Naive B cell (primary cell): Measurements from ENCODE around the gene DES. TPM values are rescaled to one million over a fixed set of nuclear protein-coding genes. Genes with fewer than 3 reads are reported as not detected.

Experiments used
- ATAC-seq, 2 donors: fragments of 150-1000 bp; cut with Tn5 transposase; 2 replicates each; pipeline ENCODE4 v1.10.0; 2021; ENCODE audit warnings: low read depth in 2 of 2, mild to moderate bottlenecking in 2 of 2, moderate library complexity in 2 of 2
- DNase-seq: peaks from one replicate; pipeline ENCODE4 v3.0.0; 2022
- H3K27ac Mint-ChIP-seq, 6 donors: one replicate each; pipeline ENCODE4 v1.8.0; 2020 to 2022; ENCODE audit warnings: mild to moderate bottlenecking in 6 of 6, mixed read lengths in 6 of 6, moderate library complexity in 5 of 6, inconsistent platforms in 2 of 6
- H3K27me3 Mint-ChIP-seq, 3 donors: one replicate each; pipeline ENCODE4 v1.8.0; 2021 to 2022; ENCODE audit warnings: mixed read lengths in 3 of 3, mild to moderate bottlenecking in 1 of 3
- H3K36me3 Mint-ChIP-seq, 2 donors: one replicate each; pipeline ENCODE4 v1.8.0; 2020 to 2022; ENCODE audit warnings: mixed read lengths in 2 of 2, inconsistent platforms in 1 of 2, mild to moderate bottlenecking in 1 of 2
- H3K4me1 Mint-ChIP-seq, 3 donors: one replicate each; pipeline ENCODE4 v1.8.0; 2020 to 2022; ENCODE audit warnings: mixed read lengths in 3 of 3, inconsistent platforms in 1 of 3, mild to moderate bottlenecking in 1 of 3, moderate library complexity in 1 of 3
- H3K4me3 Mint-ChIP-seq, 8 donors: one replicate each; pipeline ENCODE4 v1.8.0; 2020 to 2022; ENCODE audit warnings: mild to moderate bottlenecking in 8 of 8, mixed read lengths in 8 of 8, moderate library complexity in 8 of 8, inconsistent platforms in 2 of 8
- H3K9me3 Mint-ChIP-seq, 7 donors: one replicate each; pipeline ENCODE4 v1.8.0; 2020 to 2022; ENCODE audit warnings: mixed read lengths in 7 of 7, mild to moderate bottlenecking in 5 of 7, inconsistent platforms in 2 of 7, moderate library complexity in 1 of 7
- polyA plus RNA-seq, 6 donors: library from polyadenylated mRNA; unstranded; fragments of 300-500 nt; fragmentation: Illumina TruSeq; gene quantifications; one replicate each; pipeline ENCODE4 v1.2.3, GENCODE V29; 2021; ENCODE audit warnings: low read depth in 6 of 6

DES gene
- polyA plus RNA-seq, 6 donors from 2014 or later = not detected

DNA sequence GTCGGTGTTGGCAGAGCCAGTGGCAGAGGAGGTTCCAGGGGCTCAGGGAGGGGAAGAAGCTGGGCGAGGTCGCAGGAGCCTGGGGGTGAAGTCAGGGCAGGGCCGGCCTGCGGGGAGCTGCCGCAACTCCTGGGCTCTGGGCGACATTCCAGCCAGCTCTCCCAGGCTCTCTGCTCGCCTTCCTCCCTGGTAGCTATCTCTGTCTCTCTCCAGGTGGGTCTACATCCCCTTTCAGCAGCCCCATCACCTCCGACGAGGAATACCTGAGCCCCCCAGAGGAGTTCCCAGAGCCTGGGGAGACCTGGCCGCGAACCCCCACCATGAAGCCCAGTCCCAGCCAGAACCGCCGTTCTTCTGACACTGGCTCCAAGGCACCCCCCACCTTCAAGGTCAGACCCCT lies 43.5 kb downstream of the DES start:
- Mint-ChIP-seq H3K4me3 (no peak overlapping the region), H3K27me3 (peaks cover 4 to 39% (median 22%) of the 10 kb centered on the region in 3 donors), H3K36me3 (no peaks in the 10 kb centered on the region), H3K4me1 (no peaks in the 10 kb centered on the region), H3K9me3 (no peaks in the 10 kb centered on the region), H3K27ac (no peak overlapping the region)
- ATAC-seq (no peak), DNase-seq (no peak)

GRCh38 chr2:219462349-219462748 lies 44.2 kb downstream of the DES start:
- no peak for ATAC-seq
- no peaks in the 10 kb centered on the region for H3K4me1 Mint-ChIP-seq
- no peaks in the 10 kb centered on the region for H3K9me3 Mint-ChIP-seq
- peaks cover 4 to 45% (median 22%) of the 10 kb centered on the region in 3 donors for H3K27me3 Mint-ChIP-seq
- no peak for DNase-seq
- H3K36me3 Mint-ChIP-seq = no peaks in the 10 kb centered on the region
- no peak overlapping the region for H3K27ac Mint-ChIP-seq
- H3K4me3 Mint-ChIP-seq = no peak overlapping the region

- no peaks in the 10 kb centered on the region for H3K36me3 Mint-ChIP-seq
- no peak for ATAC-seq
- H3K9me3 Mint-ChIP-seq = no peaks in the 10 kb centered on the region
- no peaks in the 10 kb centered on the region for H3K4me1 Mint-ChIP-seq
- H3K4me3 Mint-ChIP-seq = no peak overlapping the region
- H3K27me3 Mint-ChIP-seq = peaks cover under 1 to 29% (median 13%) of the 10 kb centered on the region in 3 donors
- H3K27ac Mint-ChIP-seq = no peak overlapping the region
- no peak for DNase-seq
Observed at GRCh38 chr2:219464286-219465032, 46.3 kb downstream of the DES start.

GRCh38 chr2:219465659-219466561 lies 47.7 kb downstream of the DES start:
- ATAC-seq (no peak), DNase-seq (no peak)
- no peaks in the 10 kb centered on the region for H3K4me1 Mint-ChIP-seq
- H3K27me3 Mint-ChIP-seq = peaks cover 4 to 44% (median 24%) of the 10 kb centered on the region in 3 donors
- H3K4me3 Mint-ChIP-seq = no peak overlapping the region
- no peak overlapping the region for H3K27ac Mint-ChIP-seq
- H3K9me3 Mint-ChIP-seq = no peaks in the 10 kb centered on the region
- H3K36me3 Mint-ChIP-seq = no peaks in the 10 kb centered on the region

DNA sequence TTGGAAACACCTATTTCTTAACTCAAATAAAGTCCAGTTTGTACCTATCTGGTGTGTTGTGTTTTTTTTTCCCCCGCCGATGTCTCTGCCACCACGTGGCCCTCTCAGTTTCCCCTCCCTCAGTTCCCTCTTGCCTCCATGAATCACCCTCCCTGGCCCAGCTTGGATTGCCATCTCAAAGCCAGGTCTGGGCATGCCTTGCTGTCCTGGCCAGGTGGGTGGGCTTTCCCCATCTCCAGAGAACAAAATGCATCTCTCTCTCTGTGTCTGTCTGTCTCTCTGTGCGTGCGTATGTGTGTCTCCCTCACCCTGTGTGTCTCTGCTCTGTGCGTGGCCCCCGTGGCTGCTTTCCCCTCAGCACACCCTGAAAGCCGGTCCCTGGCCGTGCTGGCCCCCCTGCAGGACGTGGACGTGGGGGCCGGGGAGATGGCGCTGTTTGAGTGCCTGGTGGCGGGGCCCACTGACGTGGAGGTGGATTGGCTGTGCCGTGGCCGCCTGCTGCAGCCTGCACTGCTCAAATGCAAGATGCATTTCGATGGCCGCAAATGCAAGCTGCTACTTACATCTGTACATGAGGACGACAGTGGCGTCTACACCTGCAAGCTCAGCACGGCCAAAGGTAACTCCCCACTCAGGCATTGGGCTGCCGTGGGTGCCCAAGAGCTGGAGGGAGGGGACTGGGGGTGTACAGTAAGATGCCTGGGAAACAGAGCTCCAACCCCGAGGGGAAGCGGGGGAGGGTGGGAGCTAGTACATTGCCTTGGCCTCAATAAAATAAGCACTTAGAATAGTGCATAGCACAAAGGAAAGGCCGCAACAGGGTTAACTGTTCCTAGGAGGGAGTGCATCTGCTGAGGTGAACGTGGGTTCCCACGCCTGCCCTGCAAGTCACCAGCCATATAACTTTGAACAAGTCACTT lies 48.9 kb downstream of the DES start:
- peak overlapping the region in 1 of 6 donors; percentile 74 for H3K27ac Mint-ChIP-seq
- H3K36me3 Mint-ChIP-seq = no peaks in the 10 kb centered on the region
- no peaks in the 10 kb centered on the region for H3K4me1 Mint-ChIP-seq
- H3K27me3 Mint-ChIP-seq = peaks cover 4 to 51% (median 24%) of the 10 kb centered on the region in 3 donors
- no peak for ATAC-seq
- H3K4me3 Mint-ChIP-seq = no peak overlapping the region
- no peak for DNase-seq
- H3K9me3 Mint-ChIP-seq = no peaks in the 10 kb centered on the region

DNA sequence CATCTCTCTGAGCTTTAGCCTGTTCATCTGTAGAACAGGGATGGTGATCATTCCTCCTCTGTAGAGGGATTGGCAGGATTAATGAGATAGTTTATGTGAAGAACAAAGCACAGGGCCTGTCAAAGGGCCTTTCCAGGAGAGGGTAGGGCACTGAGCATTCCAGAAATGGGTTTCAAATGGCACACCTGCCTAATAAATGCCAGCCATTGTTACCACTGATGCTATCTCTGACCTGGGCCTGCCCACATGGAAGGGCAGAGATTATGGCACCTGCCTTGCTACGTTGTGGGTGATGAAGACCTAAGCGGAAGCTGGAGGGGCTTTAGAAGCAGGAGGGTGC lies 49.5 kb downstream of the DES start:
- H3K27ac Mint-ChIP-seq = no peak overlapping the region

DNA sequence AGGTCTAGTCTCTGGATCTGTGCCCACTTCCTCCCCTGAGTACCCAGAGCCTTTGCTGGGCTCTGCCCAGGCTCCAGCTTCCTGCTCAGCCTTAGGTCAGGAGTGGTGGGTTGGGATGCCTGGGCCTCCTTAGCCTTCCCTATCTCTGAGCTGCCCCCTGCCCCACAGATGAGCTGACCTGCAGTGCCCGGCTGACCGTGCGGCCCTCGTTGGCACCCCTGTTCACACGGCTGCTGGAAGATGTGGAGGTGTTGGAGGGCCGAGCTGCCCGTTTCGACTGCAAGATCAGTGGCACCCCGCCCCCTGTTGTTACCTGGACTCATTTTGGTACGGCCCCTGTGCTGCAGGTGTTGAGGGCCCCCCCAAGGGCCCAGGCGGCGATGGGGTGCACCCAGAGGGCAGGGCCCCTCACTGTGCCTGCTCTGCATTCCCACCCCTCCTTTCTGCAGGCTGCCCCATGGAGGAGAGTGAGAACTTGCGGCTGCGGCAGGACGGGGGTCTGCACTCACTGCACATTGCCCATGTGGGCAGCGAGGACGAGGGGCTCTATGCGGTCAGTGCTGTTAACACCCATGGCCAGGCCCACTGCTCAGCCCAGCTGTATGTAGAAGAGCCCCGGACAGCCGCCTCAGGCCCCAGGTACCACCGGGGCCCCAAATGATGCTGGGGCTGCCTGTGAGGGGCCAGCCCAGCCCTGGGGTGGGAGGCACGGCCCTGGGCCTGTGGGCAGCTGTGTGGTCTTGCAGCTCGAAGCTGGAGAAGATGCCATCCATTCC lies 50.4 kb downstream of the DES start:
- DNase-seq (no peak), ATAC-seq (no peak)
- Mint-ChIP-seq H3K4me3 (no peak overlapping the region), H3K27me3 (peaks cover 4 to 54% (median 26%) of the 10 kb centered on the region in 3 donors), H3K27ac (no peak overlapping the region), H3K9me3 (no peaks in the 10 kb centered on the region), H3K4me1 (no peaks in the 10 kb centered on the region), H3K36me3 (no peaks in the 10 kb centered on the region)

More for the DNA sequence above, 49.5 kb downstream of the DES start:
- H3K4me3 Mint-ChIP-seq = no peak overlapping the region
- no peaks in the 10 kb centered on the region for H3K9me3 Mint-ChIP-seq
- no peaks in the 10 kb centered on the region for H3K4me1 Mint-ChIP-seq
- ATAC-seq = no peak
- H3K36me3 Mint-ChIP-seq = no peaks in the 10 kb centered on the region
- DNase-seq = no peak
- peaks cover 4 to 48% (median 20%) of the 10 kb centered on the region in 3 donors for H3K27me3 Mint-ChIP-seq

GRCh38 chr2:219469186-219469724 lies 51.1 kb downstream of the DES start:
- Mint-ChIP-seq H3K27me3 (peaks cover 8 to 59% (median 31%) of the 10 kb centered on the region in 3 donors), H3K36me3 (no peaks in the 10 kb centered on the region), H3K9me3 (no peaks in the 10 kb centered on the region), H3K27ac (no peak overlapping the region), H3K4me3 (no peak overlapping the region), H3K4me1 (no peaks in the 10 kb centered on the region)
- no peak for DNase-seq
- no peak for ATAC-seq

GRCh38 chr2:219470429-219470828 lies 52.3 kb downstream of the DES start:
- no peaks in the 10 kb centered on the region for H3K36me3 Mint-ChIP-seq
- no peak overlapping the region for H3K27ac Mint-ChIP-seq
- no peak for DNase-seq
- H3K4me1 Mint-ChIP-seq = no peaks in the 10 kb centered on the region
- no peak overlapping the region for H3K4me3 Mint-ChIP-seq
- no peak for ATAC-seq
- H3K9me3 Mint-ChIP-seq = no peaks in the 10 kb centered on the region
- H3K27me3 Mint-ChIP-seq = peaks cover 13 to 60% (median 37%) of the 10 kb centered on the region in 3 donors

DNA sequence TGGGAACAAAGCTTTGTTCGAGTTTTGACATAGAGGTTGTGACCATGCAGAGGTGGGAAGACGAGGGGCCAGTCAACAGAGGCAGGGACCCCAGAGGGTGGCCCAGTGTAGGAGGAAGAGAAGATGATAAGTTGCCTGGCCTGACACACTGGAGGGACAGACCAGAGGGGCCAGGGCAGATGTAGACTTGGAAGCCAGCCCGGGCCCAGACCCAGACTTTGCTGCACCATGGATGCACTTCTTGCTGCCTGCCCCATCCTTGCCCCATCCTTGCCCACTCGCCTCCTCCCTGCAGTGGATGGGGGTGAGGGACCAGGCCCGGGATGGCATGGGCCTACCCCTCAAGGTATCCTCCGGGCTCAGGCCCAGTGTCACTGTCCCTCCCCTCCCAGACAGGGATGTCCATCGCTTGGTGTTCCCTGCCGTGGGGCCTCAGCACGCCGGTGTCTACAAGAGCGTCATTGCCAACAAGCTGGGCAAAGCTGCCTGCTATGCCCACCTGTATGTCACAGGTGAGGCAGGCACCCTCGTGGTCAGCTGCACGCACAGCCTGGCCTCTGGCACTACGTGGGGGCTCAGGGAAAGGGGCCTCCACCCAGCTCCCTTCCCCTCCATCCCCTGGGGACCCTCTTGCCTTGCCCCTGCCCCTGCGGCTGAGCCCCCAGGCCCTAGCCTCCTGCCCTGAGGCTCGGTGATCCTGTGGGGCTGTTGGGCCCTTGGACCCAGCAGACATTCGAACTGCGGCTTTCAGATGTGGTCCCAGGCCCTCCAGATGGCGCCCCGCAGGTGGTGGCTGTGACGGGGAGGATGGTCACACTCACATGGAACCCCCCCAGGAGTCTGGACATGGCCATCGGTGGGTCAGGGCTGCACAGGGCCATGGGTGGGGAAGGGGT lies 53.5 kb downstream of the DES start:
- Mint-ChIP-seq H3K27me3 (peaks cover 15 to 68% (median 50%) of the 10 kb centered on the region in 3 donors), H3K4me3 (no peak overlapping the region), H3K36me3 (no peaks in the 10 kb centered on the region), H3K4me1 (peaks cover 0 to 6% (median 5%) of the 10 kb centered on the region in 3 donors), H3K27ac (no peak overlapping the region), H3K9me3 (no peaks in the 10 kb centered on the region)
- DNase-seq (no peak), ATAC-seq (no peak)

DNA sequence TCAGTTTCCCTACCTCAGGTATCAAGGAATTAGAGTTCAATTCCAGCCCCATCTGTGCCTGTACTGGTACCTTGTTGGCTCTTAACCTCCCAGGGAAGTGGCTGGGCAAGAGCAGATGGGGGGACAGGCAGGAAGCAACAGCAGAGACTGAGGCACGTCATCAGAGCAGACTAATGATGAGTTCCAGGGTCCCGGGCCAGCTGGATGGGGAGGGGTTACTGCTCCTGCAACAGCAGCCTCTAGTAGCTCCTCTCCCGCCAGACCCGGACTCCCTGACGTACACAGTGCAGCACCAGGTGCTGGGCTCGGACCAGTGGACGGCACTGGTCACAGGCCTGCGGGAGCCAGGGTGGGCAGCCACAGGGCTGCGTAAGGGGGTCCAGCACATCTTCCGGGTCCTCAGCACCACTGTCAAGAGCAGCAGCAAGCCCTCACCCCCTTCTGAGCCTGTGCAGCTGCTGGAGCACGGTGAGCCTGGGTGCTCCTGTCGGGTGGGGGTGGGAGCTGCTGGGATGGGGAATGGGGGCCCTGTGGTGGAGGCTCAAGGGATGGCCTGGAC lies 54.5 kb downstream of the DES start:
- no peak overlapping the region for H3K27ac Mint-ChIP-seq
- no peak for DNase-seq
- no peak overlapping the region for H3K4me3 Mint-ChIP-seq
- no peaks in the 10 kb centered on the region for H3K36me3 Mint-ChIP-seq
- peaks cover 0 to 6% (median 5%) of the 10 kb centered on the region in 3 donors for H3K4me1 Mint-ChIP-seq
- H3K9me3 Mint-ChIP-seq = no peaks in the 10 kb centered on the region
- H3K27me3 Mint-ChIP-seq = peaks cover 15 to 73% (median 60%) of the 10 kb centered on the region in 3 donors
- no peak for ATAC-seq
